ENCODE measurements around the gene GATAD1. TPM values are rescaled to one million over a fixed set of nuclear protein-coding genes. Genes with fewer than 3 reads are reported as not detected.

GATAD1 gene
- total RNA-seq, 1 donor from 2014 or later = 23.1 TPM

GRCh38 chr7:92417913-92418312 lies 29.4 kb upstream of the GATAD1 start:
- no peak overlapping the region for H3K27ac ChIP-seq (ENCODE audit: low read depth, low read length)
- H3K9me3 Mint-ChIP-seq (ENCODE audit: unreplicated experiment) = no peaks in the 10 kb centered on the region

DNA sequence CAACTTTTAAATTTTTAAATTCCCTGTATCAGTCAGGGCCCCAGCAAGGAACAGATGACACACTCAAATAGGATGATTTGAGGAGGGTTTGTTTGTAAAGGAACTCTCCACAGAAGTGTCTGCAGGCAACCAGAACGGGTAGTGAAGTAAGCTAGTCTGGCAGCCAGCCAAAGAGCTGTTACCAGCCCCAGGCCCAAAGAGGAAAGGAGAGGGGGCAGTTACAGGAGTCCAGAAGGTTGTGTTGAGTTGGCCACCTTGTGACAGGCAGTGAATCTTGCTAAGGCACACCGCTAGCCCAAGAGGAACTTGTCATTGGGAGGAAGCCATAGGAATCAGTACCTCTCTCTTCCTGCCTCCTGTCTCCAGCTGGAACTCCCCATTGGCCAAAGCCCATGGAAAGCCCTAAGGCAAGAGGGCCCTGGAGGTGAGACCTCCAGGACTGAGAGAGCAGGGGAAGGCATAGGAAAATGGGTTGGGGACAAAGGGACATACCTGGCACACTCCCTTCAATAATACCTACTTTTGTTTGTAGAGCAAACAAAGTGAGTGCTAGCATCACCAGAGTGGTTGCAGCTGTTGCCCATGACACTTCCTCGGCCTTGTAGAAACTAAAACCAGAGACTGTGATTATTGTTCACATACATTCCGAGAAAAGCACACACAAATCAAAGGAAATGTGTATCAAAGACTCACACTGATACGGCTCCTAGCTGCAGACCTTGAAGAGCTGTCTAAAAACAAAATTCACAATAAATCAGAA lies 25.4 kb upstream of the GATAD1 start:
- H3K4me1 ChIP-seq (ENCODE audit: insufficient read depth, low read length) = no peaks in the 10 kb centered on the region
- DNase-seq (ENCODE audit: low read depth) = no peak
- H3K27me3 ChIP-seq (ENCODE audit: insufficient read depth, low read length) = peaks cover 7% of the 10 kb centered on the region
- Mint-ChIP-seq H3K27ac (ENCODE audit: unreplicated experiment) (no peak overlapping the region), H3K4me3 (ENCODE audit: unreplicated experiment) (no peak overlapping the region), H3K27me3 (ENCODE audit: low read depth, unreplicated experiment) (no peaks in the 10 kb centered on the region), H3K4me1 (ENCODE audit: low read depth, unreplicated experiment) (peaks cover 8% of the 10 kb centered on the region), H3K9me3 (ENCODE audit: unreplicated experiment) (no peaks in the 10 kb centered on the region), H3K36me3 (ENCODE audit: low read depth, unreplicated experiment) (no peaks in the 10 kb centered on the region)
- no peaks in the 10 kb centered on the region for H3K36me3 ChIP-seq (ENCODE audit: insufficient read depth, low read length)
- no peaks in the 10 kb centered on the region for H4K20me1 ChIP-seq (ENCODE audit: insufficient read depth, low read length)
- no peak for FAIRE-seq
- no peak overlapping the region for H3K9ac ChIP-seq (ENCODE audit: low read length)
- no peak overlapping the region for H3K4me3 ChIP-seq (ENCODE audit: insufficient read depth, low read depth, low read length)
- H3K4me2 ChIP-seq (ENCODE audit: low read length) = no peak overlapping the region
- no peak overlapping the region for H3K27ac ChIP-seq (ENCODE audit: low read depth, low read length)
- H2AFZ ChIP-seq (ENCODE audit: low read depth, low read length) = no peak overlapping the region
- TF ChIP-seq EZH2 (IDR thresholded peaks at IDR 0.05; ENCODE audit: insufficient read depth, low read length) = no peak
- no peak for TF ChIP-seq CTCF (IDR thresholded peaks at IDR 0.05; ENCODE audit: insufficient read depth, low read depth, low read length)
- no peaks in the 10 kb centered on the region for H3K79me2 ChIP-seq (ENCODE audit: insufficient read depth, low read length)
- H3K9me3 ChIP-seq (ENCODE audit: insufficient read depth, low read depth, low read length) = no peaks in the 10 kb centered on the region

More at GRCh38 chr7:92417913-92418312, 29.4 kb upstream of the GATAD1 start:
- Histone ChIP-seq H3K79me2 (ENCODE audit: insufficient read depth, low read length) (no peaks in the 10 kb centered on the region), H3K4me1 (ENCODE audit: insufficient read depth, low read length) (no peaks in the 10 kb centered on the region), H3K9ac (ENCODE audit: low read length) (no peak overlapping the region), H3K27me3 (ENCODE audit: insufficient read depth, low read length) (no peaks in the 10 kb centered on the region), H4K20me1 (ENCODE audit: insufficient read depth, low read length) (no peaks in the 10 kb centered on the region), H3K4me2 (ENCODE audit: low read length) (no peak overlapping the region), H3K4me3 (ENCODE audit: insufficient read depth, low read depth, low read length) (no peak overlapping the region), H2AFZ (ENCODE audit: low read depth, low read length) (no peak overlapping the region), H3K36me3 (ENCODE audit: insufficient read depth, low read length) (no peaks in the 10 kb centered on the region), H3K9me3 (ENCODE audit: insufficient read depth, low read depth, low read length) (no peaks in the 10 kb centered on the region)
- no peak overlapping the region for H3K4me3 Mint-ChIP-seq (ENCODE audit: unreplicated experiment)
- H3K4me1 Mint-ChIP-seq (ENCODE audit: low read depth, unreplicated experiment) = peaks cover 6% of the 10 kb centered on the region
- TF ChIP-seq CTCF (IDR thresholded peaks at IDR 0.05; ENCODE audit: insufficient read depth, low read depth, low read length) (no peak), EZH2 (IDR thresholded peaks at IDR 0.05; ENCODE audit: insufficient read depth, low read length) (no peak)
- FAIRE-seq = no peak
- H3K27ac Mint-ChIP-seq (ENCODE audit: unreplicated experiment) = no peak overlapping the region
- peaks cover 7% of the 10 kb centered on the region for H3K27me3 Mint-ChIP-seq (ENCODE audit: low read depth, unreplicated experiment)
- no peaks in the 10 kb centered on the region for H3K36me3 Mint-ChIP-seq (ENCODE audit: low read depth, unreplicated experiment)
- DNase-seq (ENCODE audit: low read depth) = no peak

- Mint-ChIP-seq H3K36me3 (ENCODE audit: low read depth, unreplicated experiment) (no peaks in the 10 kb centered on the region), H3K4me3 (ENCODE audit: unreplicated experiment) (no peak overlapping the region), H3K9me3 (ENCODE audit: unreplicated experiment) (no peaks in the 10 kb centered on the region), H3K27ac (ENCODE audit: unreplicated experiment) (no peak overlapping the region), H3K27me3 (ENCODE audit: low read depth, unreplicated experiment) (no peaks in the 10 kb centered on the region), H3K4me1 (ENCODE audit: low read depth, unreplicated experiment) (peaks cover 8% of the 10 kb centered on the region)
- no peaks in the 10 kb centered on the region for H3K79me2 ChIP-seq (ENCODE audit: insufficient read depth, low read length)
- no peak for DNase-seq (ENCODE audit: low read depth)
- no peak overlapping the region for H3K9ac ChIP-seq (ENCODE audit: low read length)
- H3K4me1 ChIP-seq (ENCODE audit: insufficient read depth, low read length) = no peaks in the 10 kb centered on the region
- TF ChIP-seq CTCF (IDR thresholded peaks at IDR 0.05; ENCODE audit: insufficient read depth, low read depth, low read length) = no peak
- TF ChIP-seq EZH2 (IDR thresholded peaks at IDR 0.05; ENCODE audit: insufficient read depth, low read length) = no peak
- H3K27ac ChIP-seq (ENCODE audit: low read depth, low read length) = no peak overlapping the region
- no peaks in the 10 kb centered on the region for H4K20me1 ChIP-seq (ENCODE audit: insufficient read depth, low read length)
- no peak overlapping the region for H2AFZ ChIP-seq (ENCODE audit: low read depth, low read length)
- H3K9me3 ChIP-seq (ENCODE audit: insufficient read depth, low read depth, low read length) = no peaks in the 10 kb centered on the region
- no peaks in the 10 kb centered on the region for H3K36me3 ChIP-seq (ENCODE audit: insufficient read depth, low read length)
- no peak overlapping the region for H3K4me2 ChIP-seq (ENCODE audit: low read length)
- H3K27me3 ChIP-seq (ENCODE audit: insufficient read depth, low read length) = peaks cover 7% of the 10 kb centered on the region
- no peak overlapping the region for H3K4me3 ChIP-seq (ENCODE audit: insufficient read depth, low read depth, low read length)
- no peak for FAIRE-seq
These were observed 24.4 kb upstream of the GATAD1 start for GRCh38 chr7:92422926-92423325.
